GM12801 (cell line): ENCODE results near the gene NOS1.

Source experiments
- TF ChIP-seq, protein P1 (sequence below): IDR thresholded peaks from one replicate; pipeline ENCODE4 v1.5.1; 2011; ENCODE audit warnings: control low read depth; ENCODE audit not compliant: insufficient read length; ENCODE audit errors: extremely low read depth

The NOS1 gene

DNA sequence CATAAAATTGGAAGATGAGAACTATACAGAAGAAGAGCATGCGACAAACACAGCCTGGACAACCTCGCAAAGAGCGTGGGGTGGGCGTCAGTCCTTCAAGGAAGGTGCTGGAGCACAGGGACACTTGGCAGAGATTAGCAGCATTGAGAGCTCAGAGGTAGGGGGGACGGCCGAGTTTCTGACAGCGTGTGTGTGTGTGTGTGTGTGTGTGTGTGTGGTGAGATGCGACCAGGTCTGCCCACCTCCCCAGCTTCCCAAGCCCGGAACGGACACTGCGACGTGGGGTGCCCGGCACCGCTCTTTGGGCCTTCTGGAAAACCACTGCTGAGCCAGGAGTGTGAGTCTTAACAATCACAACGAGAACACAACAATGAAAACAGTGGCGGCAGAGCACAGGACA lies 153.2 kb downstream of the NOS1 start:
- TF ChIP-seq, protein P1, sequence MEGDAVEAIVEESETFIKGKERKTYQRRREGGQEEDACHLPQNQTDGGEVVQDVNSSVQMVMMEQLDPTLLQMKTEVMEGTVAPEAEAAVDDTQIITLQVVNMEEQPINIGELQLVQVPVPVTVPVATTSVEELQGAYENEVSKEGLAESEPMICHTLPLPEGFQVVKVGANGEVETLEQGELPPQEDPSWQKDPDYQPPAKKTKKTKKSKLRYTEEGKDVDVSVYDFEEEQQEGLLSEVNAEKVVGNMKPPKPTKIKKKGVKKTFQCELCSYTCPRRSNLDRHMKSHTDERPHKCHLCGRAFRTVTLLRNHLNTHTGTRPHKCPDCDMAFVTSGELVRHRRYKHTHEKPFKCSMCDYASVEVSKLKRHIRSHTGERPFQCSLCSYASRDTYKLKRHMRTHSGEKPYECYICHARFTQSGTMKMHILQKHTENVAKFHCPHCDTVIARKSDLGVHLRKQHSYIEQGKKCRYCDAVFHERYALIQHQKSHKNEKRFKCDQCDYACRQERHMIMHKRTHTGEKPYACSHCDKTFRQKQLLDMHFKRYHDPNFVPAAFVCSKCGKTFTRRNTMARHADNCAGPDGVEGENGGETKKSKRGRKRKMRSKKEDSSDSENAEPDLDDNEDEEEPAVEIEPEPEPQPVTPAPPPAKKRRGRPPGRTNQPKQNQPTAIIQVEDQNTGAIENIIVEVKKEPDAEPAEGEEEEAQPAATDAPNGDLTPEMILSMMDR = no peak

DNA sequence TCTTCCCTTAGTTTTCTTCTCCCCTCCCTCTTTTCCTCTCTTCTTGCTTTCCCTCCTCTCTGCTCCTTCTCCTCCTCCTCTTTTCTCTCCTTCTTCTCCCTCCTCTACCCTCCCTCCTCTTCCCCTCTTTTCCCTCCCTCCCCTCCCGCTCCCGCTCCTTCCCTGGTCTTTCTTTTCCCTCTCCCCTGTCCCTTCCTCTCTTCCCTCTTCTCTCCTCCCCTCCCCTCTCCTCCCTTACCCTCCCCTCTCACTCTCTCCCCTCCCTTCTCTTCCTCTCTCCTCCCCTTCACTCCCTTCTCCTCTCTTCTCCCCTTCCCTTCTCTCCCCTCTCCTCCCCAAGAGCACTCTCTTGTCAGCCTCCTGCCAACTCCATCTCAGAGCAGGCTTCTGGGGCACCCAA lies 153.8 kb downstream of the NOS1 start:
- TF ChIP-seq, protein P1 = no peak

DNA sequence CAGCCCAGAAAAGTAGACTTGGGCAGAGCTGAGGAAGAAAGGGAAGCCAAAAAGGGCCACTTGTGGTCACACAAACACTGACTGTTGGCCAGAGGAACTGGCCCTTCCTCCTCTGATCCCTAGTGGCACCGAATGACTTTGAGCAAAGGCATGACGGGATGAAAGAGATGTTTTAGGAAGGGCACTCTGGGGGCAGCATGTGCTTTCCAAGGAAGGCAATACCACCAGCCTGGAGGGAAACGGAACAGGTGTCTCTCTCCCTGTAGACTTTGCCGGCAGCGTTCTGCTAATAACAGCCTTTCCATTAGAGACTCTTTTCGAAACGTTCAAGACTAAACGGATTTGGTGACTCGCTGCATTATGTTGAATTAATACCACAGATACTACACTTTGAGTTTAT lies 158.9 kb downstream of the NOS1 start:
- TF ChIP-seq, protein P1 = no peak

DNA sequence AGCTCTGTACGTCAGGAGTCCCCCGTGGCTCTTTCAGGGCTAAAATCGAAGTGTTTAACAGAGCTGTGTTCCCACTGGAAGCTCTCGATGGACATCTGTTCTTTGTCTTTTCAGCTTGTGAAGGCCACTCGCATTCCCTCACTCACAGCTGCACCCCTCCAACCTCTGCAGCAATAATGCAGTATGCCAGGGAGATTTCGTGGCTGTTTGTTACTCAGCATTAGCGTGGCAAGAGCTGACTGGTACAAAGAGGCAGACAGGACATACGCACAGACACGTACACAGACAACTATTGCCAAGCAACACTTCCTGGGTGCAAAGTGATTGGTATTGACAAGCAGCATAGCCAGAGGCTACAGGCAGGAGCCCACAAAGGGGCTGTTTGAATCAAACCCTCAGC lies 159.4 kb downstream of the NOS1 start:
- TF ChIP-seq, protein P1 = no peak

DNA sequence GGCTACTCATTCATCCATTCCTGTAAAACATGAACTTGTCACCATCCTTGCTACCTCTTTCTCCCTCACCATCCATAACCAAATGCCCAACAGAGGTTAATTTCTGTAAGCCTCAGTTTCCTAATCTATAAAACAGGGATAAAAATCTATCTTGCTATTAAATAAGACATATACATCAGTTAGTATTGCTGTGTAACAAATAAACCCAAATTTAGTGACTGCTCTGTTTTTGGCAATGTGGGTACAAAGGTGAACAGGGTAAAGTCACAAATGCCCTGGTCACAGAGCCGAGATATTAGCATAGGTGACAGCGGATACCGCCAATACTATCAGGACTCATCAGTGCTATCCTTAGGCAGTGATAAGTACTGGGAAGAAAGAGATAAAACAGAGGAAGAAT lies 167.5 kb downstream of the NOS1 start:
- TF ChIP-seq, protein P1 = no peak

DNA sequence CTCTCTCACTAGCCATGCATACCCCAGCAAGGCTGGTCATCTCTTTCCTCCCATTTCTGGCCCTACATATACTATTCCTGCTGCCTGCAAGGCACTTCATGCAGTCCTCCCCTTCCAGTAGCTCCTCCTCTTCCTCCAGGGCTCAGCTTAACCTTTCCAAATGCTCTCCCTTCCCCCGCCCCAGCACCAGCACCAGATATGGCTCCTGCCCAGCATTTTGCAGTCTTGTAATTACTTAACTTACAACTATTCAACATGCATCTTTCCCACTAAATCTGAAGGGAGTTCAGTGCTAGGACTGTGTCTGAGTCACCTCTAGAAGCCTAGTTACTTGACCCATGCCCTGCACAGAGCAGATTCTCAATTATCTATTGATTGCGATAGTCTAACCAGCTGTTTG lies 169.4 kb downstream of the NOS1 start:
- TF ChIP-seq, protein P1 = no peak

DNA sequence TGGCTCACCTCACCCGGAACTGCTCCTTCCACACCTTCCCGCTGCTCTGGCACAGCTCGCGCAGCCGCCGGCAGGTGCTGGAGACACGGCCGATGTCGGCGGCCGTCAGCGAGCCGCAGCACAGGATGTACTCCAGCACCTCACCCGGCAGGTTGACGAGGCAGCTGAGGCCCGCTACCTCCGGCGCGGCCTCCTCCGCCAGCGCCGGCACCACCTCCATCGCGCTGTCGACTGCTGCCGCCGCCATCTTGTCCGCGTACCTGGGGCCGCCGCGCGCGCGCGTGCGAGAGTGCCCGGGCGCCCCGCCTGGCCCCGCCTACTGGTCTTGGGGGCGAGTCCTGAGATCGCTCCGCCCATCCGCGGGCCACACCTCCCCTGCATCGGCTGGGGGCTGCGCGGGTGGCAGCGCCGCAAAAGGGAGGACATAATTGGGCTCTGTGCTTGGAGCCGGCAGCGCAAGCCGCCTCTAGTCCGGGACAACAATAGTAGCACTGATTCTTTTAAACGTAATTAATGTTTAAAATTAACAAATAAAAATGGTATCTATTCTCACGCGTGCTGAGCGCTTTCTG lies 171.1 kb downstream of the NOS1 start, which contains the start of gene FBXO21:
Gene FBXO21 (minus strand): TSS at position 261 of the 572 bp plus-strand sequence. CDS start 14 bp downstream, at position 247.
- TF ChIP-seq, protein P1 = no peak

DNA sequence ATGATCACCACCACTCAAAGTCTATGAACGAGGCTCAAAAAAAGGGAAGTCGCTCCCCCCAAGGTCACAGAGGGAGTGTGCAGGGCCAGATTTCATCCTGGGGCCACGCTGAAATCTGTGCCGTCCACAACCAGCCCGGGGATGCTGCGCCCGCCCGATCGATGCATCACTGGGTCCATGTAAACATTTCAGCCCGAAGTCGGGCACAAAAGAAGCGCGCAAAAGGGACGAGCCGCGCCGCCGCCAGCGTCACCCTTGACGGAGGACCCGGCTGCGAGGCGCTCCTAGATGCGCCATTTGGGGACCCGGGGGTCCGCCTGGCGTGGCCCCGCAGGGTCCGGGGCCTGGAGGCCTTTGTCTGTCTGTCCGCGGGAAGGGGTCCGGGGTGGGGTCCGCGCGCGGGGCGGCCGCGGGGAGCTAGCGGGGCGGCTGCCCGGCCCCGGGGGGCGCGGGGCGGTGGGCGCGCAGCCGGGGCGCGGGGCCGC lies 171.7 kb downstream of the NOS1 start:
- TF ChIP-seq, protein P1 = no peak
